Smooth muscle cell (in vitro differentiated cells): Measurements from ENCODE around the gene TJP1. TPM values are rescaled to one million over a fixed set of nuclear protein-coding genes. Genes with fewer than 3 reads are reported as not detected.

Source experiments
- DNase-seq: peaks from one replicate; lab custom pipeline; 2025; ENCODE audit not compliant: unreplicated experiment; lab: John Stamatoyannopoulos, UW
- H2AFZ ChIP-seq: fragments of 200-600 bp; sonication (generic); 2 replicates; pipeline ENCODE4 v1.6.0; 2016; ENCODE audit warnings: antibody characterized with exemption, low read depth, mild to moderate bottlenecking
- H3F3A ChIP-seq: fragments of 200-600 bp; sonication (generic); 2 replicates; pipeline ENCODE4 v1.6.0; 2017; ENCODE audit warnings: antibody characterized with exemption, low read depth
- H3K27ac ChIP-seq: fragments of 200-600 bp; sonication (generic); 2 replicates; pipeline ENCODE4 v1.5.1; 2016; ENCODE audit warnings: low read depth, mild to moderate bottlenecking
- H3K27me3 ChIP-seq: fragments of 200-600 bp; sonication (generic); 2 replicates; pipeline ENCODE4 v1.6.1; 2016; ENCODE audit warnings: low read depth, mild to moderate bottlenecking
- H3K36me3 ChIP-seq: fragments of 200-600 bp; sonication (generic); 2 replicates; pipeline ENCODE4 v1.5.1; 2016; ENCODE audit warnings: low read depth
- H3K4me1 ChIP-seq: fragments of 200-600 bp; sonication (generic); 2 replicates; pipeline ENCODE4 v1.5.1; 2016; ENCODE audit warnings: low read depth
- H3K4me2 ChIP-seq: fragments of 200-600 bp; sonication (generic); 2 replicates; pipeline ENCODE4 v1.6.0; 2016; ENCODE audit warnings: mild to moderate bottlenecking
- H3K4me3 ChIP-seq: fragments of 200-600 bp; sonication (generic); 2 replicates; pipeline ENCODE4 v1.5.1; 2016; ENCODE audit warnings: mild to moderate bottlenecking
- H3K79me2 ChIP-seq: fragments of 200-600 bp; sonication (generic); 2 replicates; pipeline ENCODE4 v1.6.0; 2016; ENCODE audit warnings: low read depth, mild to moderate bottlenecking
- H3K9ac ChIP-seq: fragments of 200-600 bp; sonication (generic); 2 replicates; pipeline ENCODE4 v1.6.0; 2016; ENCODE audit warnings: low read depth
- H3K9me3 ChIP-seq: fragments of 200-600 bp; sonication (generic); replicated peaks from 2 replicates; pipeline ENCODE4 v1.5.1; 2016; ENCODE audit warnings: low read depth
- H4K20me1 ChIP-seq: fragments of 200-600 bp; sonication (generic); 2 replicates; pipeline ENCODE4 v1.6.0; 2016; ENCODE audit warnings: low read depth
- WGBS: methylation state at CpG from one replicate; pipeline ENCODE4 v1.1.7; 2016; ENCODE audit warnings: low lambda C conversion rate; 5-methylcytosine and 5-hydroxymethylcytosine counted together
- polyA plus RNA-seq: library from polyadenylated mRNA; unstranded; fragments of >200 nt; fragmentation: Nextera tagmentation; extraction: Ambion mirVana; gene quantifications from 2 replicates; pipeline ENCODE4 v1.2.1, GENCODE V29; 2016
- total RNA-seq: library from RNA; depleted of rRNA; stranded (reverse); fragments of >200 nt; gene quantifications from 2 replicates; pipeline ENCODE4 v1.2.3, GENCODE V29; 2014
- TF ChIP-seq, protein P1 (sequence below): fragments of 200-600 bp; sonication (generic); IDR thresholded peaks from 2 replicates; pipeline ENCODE4 v1.5.1; 2017; ENCODE audit warnings: borderline replicate concordance, mild to moderate bottlenecking, antibody characterized with exemption; ENCODE audit not compliant: insufficient read depth, poor library complexity, severe bottlenecking

Gene TJP1
- total and polyA plus RNA-seq, 2 experiments from 2014 or later = 28.4 to 73.1 TPM

DNA sequence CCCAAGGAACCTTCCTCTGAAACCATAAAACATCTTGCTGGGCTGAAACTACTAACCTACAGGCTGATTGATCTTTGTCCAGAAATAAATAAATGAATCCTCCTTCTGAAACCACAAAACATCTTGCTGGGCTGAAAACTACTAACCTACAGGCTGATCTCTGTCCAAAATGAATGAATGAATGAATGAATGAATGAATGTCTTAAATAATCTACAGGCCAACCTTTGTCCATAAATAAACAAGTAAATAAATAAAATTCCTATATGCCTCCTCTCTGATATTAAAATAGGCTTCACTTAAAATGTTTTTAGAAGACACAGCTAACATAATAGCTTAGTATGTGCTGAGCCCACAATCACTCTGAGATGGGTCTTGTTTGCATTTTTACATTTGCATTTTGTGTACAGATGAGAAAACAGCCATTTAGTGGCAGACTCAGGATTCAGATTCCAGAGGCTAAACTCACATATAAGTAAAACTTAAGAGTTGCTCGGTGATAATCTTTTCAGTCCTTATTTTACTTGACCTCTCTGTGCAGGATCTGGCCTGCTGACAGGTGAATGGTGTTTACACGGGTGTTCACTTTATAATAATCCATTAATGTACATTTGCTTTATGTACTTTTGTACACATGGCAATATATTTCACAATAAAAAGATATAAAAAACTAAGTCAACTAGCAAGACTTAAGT lies 10.4 kb downstream of the TJP1 start:
- Histone ChIP-seq H2AFZ (no peak overlapping the region), H3K27ac (peak overlapping the region; percentile 68), H3F3A (no peaks in the 10 kb centered on the region), H4K20me1 (peaks cover 98% of the 10 kb centered on the region), H3K9me3 (no peaks in the 10 kb centered on the region), H3K4me2 (peak overlapping the region; percentile 30), H3K36me3 (no peaks in the 10 kb centered on the region), H3K4me1 (peaks cover 21% of the 10 kb centered on the region), H3K79me2 (peaks cover 100% of the 10 kb centered on the region), H3K9ac (peak overlapping the region; percentile 8), H3K27me3 (no peaks in the 10 kb centered on the region), H3K4me3 (no peak overlapping the region)
- 79% methylated on average over 2 of the region's 2 CpGs for WGBS
- no peak for DNase-seq
- TF ChIP-seq, protein P1, sequence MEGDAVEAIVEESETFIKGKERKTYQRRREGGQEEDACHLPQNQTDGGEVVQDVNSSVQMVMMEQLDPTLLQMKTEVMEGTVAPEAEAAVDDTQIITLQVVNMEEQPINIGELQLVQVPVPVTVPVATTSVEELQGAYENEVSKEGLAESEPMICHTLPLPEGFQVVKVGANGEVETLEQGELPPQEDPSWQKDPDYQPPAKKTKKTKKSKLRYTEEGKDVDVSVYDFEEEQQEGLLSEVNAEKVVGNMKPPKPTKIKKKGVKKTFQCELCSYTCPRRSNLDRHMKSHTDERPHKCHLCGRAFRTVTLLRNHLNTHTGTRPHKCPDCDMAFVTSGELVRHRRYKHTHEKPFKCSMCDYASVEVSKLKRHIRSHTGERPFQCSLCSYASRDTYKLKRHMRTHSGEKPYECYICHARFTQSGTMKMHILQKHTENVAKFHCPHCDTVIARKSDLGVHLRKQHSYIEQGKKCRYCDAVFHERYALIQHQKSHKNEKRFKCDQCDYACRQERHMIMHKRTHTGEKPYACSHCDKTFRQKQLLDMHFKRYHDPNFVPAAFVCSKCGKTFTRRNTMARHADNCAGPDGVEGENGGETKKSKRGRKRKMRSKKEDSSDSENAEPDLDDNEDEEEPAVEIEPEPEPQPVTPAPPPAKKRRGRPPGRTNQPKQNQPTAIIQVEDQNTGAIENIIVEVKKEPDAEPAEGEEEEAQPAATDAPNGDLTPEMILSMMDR = no peak

DNA sequence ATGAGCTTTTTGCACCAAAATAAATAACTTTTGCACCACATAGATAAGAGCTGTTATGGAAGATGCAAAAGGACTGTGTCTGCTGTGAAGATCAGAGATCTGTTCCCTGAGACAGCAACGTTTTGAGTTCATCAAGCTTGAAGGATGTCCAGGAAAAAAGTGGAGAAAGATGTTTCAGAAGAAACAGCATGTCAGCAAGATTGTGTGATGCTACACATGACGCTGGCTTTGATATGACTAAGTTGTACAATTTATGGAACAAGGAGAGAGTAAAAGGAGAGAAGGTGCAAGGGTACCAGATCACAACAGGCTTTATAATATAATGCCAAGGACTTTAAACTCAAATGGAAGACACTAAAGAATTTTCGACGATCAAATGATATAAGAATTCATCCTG lies 16.6 kb downstream of the TJP1 start:
- peak overlapping the region; percentile 57 for H3K27ac ChIP-seq
- 83% methylated on average over 4 of the region's 4 CpGs for WGBS

DNA sequence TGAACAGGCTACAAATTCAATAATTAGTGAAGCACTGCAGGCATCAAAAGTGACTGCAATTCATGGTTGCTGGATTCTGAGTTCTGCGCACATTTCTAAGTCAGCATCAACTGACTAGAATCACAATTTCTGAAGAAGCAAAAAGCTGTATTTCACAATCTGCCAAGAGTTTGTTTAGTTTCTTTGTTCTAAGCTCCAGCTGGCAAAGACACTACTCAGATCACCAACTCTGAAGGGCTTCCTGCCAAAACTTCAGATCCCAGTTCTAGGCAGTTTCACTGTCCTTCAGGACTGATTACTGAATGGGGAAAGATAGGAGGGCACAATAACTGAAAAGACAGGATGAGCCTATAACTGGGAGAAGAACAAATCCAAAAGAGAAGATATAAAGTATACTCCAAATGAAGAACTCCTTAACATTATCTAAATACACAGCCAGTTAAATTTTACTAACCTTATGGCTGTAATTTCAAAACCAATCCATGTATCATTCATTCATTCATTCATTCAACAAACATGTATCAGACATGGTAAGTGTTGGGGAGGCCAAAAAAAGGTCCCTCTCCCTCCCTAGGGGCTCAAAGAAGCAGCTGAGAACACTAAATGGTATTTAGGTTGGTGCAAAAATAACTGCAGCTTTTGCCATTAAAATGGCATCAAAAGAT lies 17.1 kb downstream of the TJP1 start:
- Histone ChIP-seq H3K4me3 (no peak overlapping the region), H3K27ac (peak overlapping the region; percentile 57), H3K9me3 (no peaks in the 10 kb centered on the region), H2AFZ (no peak overlapping the region), H3K79me2 (peaks cover 96% of the 10 kb centered on the region), H3K27me3 (no peaks in the 10 kb centered on the region), H3K4me1 (peaks cover 18% of the 10 kb centered on the region), H4K20me1 (peaks cover 96% of the 10 kb centered on the region), H3K4me2 (peak overlapping the region; percentile 56), H3K36me3 (no peaks in the 10 kb centered on the region), H3F3A (peaks cover 5% of the 10 kb centered on the region), H3K9ac (no peak overlapping the region)
- WGBS = 50% methylated on average over 1 of the region's 1 CpG
- DNase-seq = no peak
- TF ChIP-seq, protein P1 = no peak

More for the DNA sequence above, 16.6 kb downstream of the TJP1 start:
- peaks cover 96% of the 10 kb centered on the region for H3K79me2 ChIP-seq
- H3K4me3 ChIP-seq = no peak overlapping the region
- H3K4me2 ChIP-seq = peak overlapping the region; percentile 56
- H2AFZ ChIP-seq = no peak overlapping the region
- TF ChIP-seq, protein P1 = no peak
- H3K9ac ChIP-seq = no peak overlapping the region
- peaks cover 5% of the 10 kb centered on the region for H3F3A ChIP-seq
- no peak for DNase-seq
- H4K20me1 ChIP-seq = peaks cover 96% of the 10 kb centered on the region
- H3K4me1 ChIP-seq = peaks cover 18% of the 10 kb centered on the region
- H3K9me3 ChIP-seq = no peaks in the 10 kb centered on the region
- H3K36me3 ChIP-seq = no peaks in the 10 kb centered on the region
- H3K27me3 ChIP-seq = no peaks in the 10 kb centered on the region
